ENCODE data around the gene AUTS2.

The AUTS2 gene

GRCh38 chr7:69818636-69819332 lies 220.5 kb downstream of the AUTS2 start:
- H3K4me3 ChIP-seq (ENCODE audit: low read depth, low read length), result no peak overlapping the region
- TF ChIP-seq CTCF (IDR thresholded peaks at IDR 0.05; ENCODE audit: low read depth, low read length, missing control alignments), result no peak
- in situ Hi-C loops (cut with HindIII; ENCODE audit: low sequenced_read_pairs), result no loop called here
- no peak for DNase-seq (ENCODE audit: low read depth)

- no peak overlapping the region for H3K4me3 ChIP-seq (ENCODE audit: low read depth, low read length)
- in situ Hi-C loops (cut with HindIII; ENCODE audit: low sequenced_read_pairs), result no loop called here
- DNase-seq (ENCODE audit: low read depth), result no peak
- no peak for TF ChIP-seq CTCF (IDR thresholded peaks at IDR 0.05; ENCODE audit: low read depth, low read length, missing control alignments)
Observed at GRCh38 chr7:69819333-69819705, 221.0 kb downstream of the AUTS2 start.

- in situ Hi-C loops (cut with HindIII; ENCODE audit: low sequenced_read_pairs), result no loop called here
- TF ChIP-seq CTCF (IDR thresholded peaks at IDR 0.05; ENCODE audit: low read depth, low read length, missing control alignments), result no peak
- DNase-seq (ENCODE audit: low read depth), result no peak
- H3K4me3 ChIP-seq (ENCODE audit: low read depth, low read length), result no peak overlapping the region
Observed at GRCh38 chr7:69820479-69821192, 222.4 kb downstream of the AUTS2 start.

- DNase-seq (ENCODE audit: low read depth), result no peak
- no peak for TF ChIP-seq CTCF (IDR thresholded peaks at IDR 0.05; ENCODE audit: low read depth, low read length, missing control alignments)
- H3K4me3 ChIP-seq (ENCODE audit: low read depth, low read length), result no peak overlapping the region
- in situ Hi-C loops (cut with HindIII; ENCODE audit: low sequenced_read_pairs), result no loop called here
Observed at GRCh38 chr7:69822386-69822785, 224.1 kb downstream of the AUTS2 start.

- in situ Hi-C loops (cut with HindIII; ENCODE audit: low sequenced_read_pairs), result no loop called here
- DNase-seq (ENCODE audit: low read depth), result no peak
- TF ChIP-seq CTCF (IDR thresholded peaks at IDR 0.05; ENCODE audit: low read depth, low read length, missing control alignments), result no peak
- H3K4me3 ChIP-seq (ENCODE audit: low read depth, low read length), result no peak overlapping the region
Observed at GRCh38 chr7:69823151-69823744, 225.0 kb downstream of the AUTS2 start.

- no peak for DNase-seq (ENCODE audit: low read depth)
- in situ Hi-C loops (cut with HindIII; ENCODE audit: low sequenced_read_pairs), result no loop called here
- peak; percentile 4 for TF ChIP-seq CTCF (IDR thresholded peaks at IDR 0.05; ENCODE audit: low read depth, low read length, missing control alignments)
- H3K4me3 ChIP-seq (ENCODE audit: low read depth, low read length), result no peak overlapping the region
Observed at GRCh38 chr7:69825113-69825972, 227.1 kb downstream of the AUTS2 start.
